Muscle of back (tissue), 11 donors: Measurements from ENCODE around the gene SOD3. TPM values are rescaled to one million over a fixed set of nuclear protein-coding genes. Genes with fewer than 3 reads are reported as not detected.
A peak's percentile ranks its signal among the peaks of the same experiment; 100 is the strongest.

Experiments used
- DNase-seq, 3 donors: peaks; one replicate each; pipeline versions ENCODE4 v3.0.0 to v3.0.0-alpha.2; 2013
- polyA plus RNA-seq, 10 donors: library from polyadenylated mRNA; unstranded; fragments of 120-200 nt; gene quantifications; one replicate each; pipeline ENCODE4 v1.2.1, GENCODE V29; 2013; ENCODE audit not compliant: insufficient read length in 10 of 10

Gene SOD3
- polyA plus RNA-seq, 10 donors, result 18.7 to 44.7 (median 27.8) TPM

GRCh38 chr4:24800325-24800895 lies 5.0 kb downstream of the SOD3 start:
- peak in 1 of 3 donors; percentile 59 for DNase-seq

DNA sequence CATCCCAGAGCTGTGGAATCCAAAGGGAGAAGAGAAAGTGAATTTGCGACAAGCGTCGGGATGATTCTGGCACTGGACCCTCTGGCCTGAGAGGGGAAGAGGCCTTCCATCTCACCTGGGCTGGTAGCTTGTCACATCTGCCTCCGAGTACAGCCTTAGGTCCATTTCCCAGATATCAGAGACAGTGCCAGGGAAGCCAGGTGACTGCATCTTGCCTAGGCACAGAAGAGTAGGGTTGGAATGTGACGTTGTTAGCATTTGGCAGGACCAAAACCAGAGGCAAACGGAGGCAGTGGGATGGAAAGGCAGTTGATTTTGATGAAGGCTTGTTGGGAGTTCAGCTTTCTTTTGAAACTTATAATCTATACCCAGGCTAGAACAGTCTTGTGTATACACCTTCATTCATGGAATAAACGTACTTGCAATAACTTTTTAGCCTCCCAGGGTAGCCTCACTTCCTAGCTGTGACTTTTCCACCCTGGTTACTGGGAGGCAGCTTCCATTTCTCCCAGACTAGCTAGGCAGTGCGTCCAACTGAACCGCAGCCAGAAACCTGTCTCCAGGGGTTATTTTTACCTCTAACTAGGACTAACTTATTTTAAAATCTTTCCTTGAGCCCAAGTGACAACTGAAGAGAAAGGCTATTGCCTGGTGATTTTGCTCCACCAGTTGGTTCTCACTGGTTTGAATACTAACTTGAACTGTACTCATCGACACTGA lies 5.9 kb downstream of the SOD3 start:
- peak in 1 of 3 donors; percentile 41 for DNase-seq

GRCh38 chr4:24802648-24803047 lies 7.3 kb downstream of the SOD3 start:
- no peak for DNase-seq

- no peak for DNase-seq
These were observed 9.7 kb downstream of the SOD3 start for GRCh38 chr4:24805067-24805466.

GRCh38 chr4:24805566-24805965 lies 10.2 kb downstream of the SOD3 start:
- DNase-seq, result no peak

DNA sequence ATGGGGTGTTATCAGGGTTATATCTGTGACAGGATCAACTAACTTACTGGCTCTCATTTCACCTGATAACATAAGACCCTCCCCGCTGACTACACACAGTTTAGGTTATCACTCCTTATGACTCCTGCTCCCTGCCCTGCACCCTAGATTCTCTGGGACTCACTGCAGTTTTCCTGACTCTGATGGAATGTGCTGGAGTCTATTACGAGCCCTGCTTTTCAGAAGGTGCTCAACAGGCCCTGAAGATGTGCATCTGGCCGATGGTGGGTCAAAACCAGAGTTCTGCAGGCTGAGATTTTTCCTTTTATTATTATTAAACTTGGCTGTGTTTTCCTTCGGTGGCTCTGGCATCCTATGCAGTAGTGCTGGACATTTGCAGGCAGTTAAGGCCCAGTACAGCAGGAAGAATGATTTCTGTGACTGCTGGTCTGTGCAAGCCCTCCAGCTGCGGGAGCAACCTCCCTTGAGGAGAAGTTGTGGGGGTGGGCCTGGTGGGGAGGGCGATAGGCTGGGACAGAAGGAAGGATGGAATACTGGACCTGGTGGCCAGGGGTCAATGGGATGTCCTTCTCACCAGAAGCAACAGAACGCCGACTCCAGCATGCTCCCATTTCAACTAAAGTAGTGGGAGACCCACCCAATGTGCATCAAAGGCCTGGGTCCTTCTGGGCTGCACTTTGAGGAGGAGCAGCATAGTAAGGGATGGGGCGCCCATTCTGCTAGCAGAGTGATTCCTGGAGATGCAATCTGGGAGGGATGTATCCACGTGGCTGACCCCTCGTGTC lies 11.0 kb downstream of the SOD3 start:
- no peak for DNase-seq

GRCh38 chr4:24807611-24808010 lies 12.2 kb downstream of the SOD3 start:
- DNase-seq, result no peak

DNA sequence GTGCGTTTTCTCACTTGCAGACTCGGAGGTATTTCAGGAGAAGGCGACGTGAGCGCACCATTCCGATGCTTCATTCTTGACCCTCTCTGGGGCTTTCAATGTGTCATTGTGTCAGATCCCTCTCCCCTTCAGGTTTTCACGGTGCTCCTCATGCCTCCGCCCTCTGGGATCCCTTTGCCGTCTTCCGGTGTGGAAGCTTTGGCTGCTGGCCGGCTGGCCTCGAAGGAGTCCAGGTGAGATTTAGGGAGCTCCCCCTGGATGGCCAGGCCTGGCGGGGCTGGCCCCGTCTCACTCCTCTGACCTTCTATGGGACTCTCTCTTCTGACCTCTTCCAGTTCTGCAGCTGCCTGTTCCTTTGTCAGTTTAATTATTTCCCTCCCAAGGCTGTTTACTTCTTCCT lies 12.9 kb downstream of the SOD3 start:
- no peak for DNase-seq

DNA sequence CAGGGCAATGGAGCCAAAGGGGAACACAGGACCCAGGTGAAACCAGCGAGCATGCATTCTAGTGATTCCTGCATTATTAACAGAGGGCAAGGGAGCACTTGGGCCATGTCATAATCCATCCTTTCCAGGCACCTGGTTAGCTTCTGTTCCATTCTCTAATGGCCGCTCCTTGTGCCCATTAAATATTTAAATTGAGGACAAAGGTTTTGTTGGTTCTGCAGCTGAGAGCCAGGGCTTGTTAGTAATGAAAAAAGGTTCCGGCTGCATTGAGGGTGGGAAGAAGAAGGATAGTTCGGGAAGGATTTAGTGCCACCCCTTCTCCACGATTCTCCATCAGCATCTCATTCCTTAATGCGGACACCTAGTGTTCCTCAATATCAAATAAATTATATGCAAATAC lies 13.6 kb downstream of the SOD3 start:
- DNase-seq, result no peak

GRCh38 chr4:24809376-24809775 lies 14.0 kb downstream of the SOD3 start:
- no peak for DNase-seq

- no peak for DNase-seq
These were observed 14.5 kb downstream of the SOD3 start for GRCh38 chr4:24809815-24810405.

DNA sequence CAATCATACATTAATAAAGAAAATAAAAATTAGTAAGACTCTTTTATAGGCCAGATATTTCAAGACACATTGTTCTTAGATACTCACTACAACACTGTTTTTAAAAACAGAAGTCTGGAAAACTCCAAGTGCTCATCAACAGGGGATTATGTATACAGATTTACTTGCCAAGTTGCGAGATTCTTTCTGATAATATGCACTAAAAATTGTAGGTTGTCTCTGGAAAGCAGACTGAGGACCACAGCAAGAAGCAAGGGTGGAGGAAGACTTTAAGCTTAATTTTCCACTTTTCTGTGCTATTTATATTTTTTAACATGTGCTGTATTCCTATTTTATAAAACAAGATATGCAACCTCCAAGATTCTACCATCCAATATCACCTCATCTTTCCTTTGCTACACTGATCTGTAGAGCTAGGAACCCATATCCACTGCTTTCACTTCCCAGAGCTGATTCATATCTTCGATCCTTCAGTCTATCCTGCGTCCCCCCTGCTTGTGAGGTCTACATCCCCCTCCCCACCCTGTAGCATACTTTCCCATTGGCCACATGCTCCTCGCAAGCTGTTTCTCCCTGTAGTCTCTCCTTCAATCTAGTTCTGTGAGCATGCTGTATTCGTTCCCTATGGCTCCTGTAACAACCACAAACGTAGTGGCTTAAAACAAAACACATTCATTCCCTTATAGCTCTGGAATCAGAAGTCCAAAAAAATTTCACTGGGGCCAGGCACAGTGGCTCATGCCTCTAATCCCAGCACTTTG lies 15.7 kb downstream of the SOD3 start:
- peak in 1 of 3 donors; percentile 15 for DNase-seq

DNA sequence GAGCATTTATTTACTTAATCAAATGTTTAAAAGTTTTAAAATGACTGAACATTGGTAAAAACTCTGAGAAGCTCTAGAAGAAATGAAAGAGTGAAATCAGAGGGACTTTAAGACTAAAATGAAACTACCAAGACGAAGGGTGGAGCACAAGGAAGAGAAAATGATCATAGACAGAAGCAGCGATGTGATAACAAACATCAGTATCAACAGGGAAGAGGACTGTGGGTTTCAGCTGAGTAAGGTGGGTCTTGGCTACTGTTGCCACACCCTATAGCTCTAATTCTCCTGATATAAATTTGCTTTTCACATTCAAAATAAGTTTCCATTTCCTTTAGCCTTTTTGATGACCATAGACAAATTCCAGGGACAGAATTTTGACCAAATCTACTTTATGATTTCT lies 18.4 kb downstream of the SOD3 start:
- no peak for DNase-seq

DNA sequence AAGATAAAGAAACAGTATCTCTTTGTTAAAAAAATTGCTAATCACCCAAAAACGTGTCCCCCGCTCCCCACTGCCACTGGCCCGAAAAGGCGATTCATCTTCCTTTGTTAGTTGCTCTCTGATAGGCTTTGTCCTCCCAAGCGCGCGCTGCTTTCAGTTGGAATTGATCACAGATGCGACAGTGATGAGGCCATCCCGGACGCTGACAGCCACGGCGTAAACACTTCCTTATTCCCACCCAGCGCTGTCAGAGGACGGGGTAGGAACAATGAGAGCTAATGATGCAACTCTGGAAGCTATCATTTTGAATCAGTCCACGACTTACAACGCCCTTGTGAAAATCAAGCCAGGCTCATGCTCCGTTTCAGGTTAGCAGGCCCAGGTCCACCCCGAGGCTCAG lies 21.4 kb downstream of the SOD3 start:
- no peak for DNase-seq

DNA sequence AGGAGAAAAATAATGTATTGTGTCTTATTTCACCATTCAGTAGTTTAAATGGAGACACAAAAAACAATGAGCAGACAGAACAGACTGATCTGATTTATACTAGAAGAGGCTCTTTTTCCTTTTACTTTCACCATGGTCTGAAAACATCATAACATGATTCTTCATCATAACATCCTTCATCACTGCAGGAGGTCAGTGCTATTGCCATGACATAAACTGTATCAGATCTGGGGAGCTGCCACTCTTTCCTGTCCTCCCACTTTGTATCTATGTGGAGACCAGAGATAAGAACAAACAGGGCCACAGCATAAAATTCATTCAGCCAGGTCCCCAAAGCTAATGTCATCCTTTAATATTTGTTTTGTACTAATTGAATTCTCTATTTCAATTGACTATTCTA lies 25.2 kb downstream of the SOD3 start:
- no peak for DNase-seq

GRCh38 chr4:24824720-24825119 lies 29.3 kb downstream of the SOD3 start:
- DNase-seq, result no peak

- DNase-seq, result no peak
These were observed 36.3 kb downstream of the SOD3 start for GRCh38 chr4:24831637-24832036.

GRCh38 chr4:24835696-24836095 lies 40.3 kb downstream of the SOD3 start:
- DNase-seq, result no peak

GRCh38 chr4:24836661-24837242 lies 41.4 kb downstream of the SOD3 start:
- DNase-seq, result no peak

GRCh38 chr4:24837336-24837735 lies 42.0 kb downstream of the SOD3 start:
- DNase-seq, result no peak

DNA sequence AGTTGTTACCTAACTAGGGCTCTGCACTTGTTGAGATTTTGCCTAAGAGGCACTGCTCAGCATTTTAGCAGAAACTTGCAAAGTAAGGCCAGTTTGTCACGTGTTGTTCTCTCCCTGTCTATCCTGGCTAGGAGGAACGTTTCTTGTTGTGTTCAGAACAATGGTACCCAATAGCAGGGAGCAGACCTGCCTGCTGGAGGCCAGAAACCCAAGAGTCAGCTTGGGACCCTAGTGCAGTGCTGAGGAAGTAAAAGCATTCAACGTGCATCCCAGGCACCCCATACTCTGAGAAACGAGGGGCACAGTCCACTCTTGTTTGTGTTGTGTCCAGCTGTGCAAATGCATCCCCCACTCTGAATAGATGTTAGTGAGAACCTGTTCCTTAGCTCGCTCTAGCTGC lies 42.4 kb downstream of the SOD3 start:
- DNase-seq, result no peak

DNA sequence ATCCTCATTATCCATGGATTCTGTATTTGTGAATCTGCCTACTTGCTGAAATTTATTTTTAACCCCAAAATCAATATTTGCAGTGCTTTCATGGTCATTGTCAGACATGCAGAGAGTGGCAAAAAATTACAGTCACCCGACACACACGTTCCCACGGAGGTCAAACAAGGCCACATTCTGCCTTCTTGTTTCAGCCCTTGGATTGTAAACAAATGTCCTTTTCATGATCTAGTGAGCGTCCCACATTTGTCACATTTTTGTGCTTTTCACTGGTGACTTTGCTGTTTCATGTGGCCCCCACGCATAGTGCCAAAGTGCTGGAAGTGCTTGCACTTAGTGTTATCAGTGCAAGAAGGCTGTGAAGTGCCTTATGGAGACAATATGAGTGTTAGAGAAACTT lies 45.0 kb downstream of the SOD3 start:
- no peak for DNase-seq
